H1 (cell line): ENCODE measurements around the gene CLIC3. TPM values are rescaled to one million over a fixed set of nuclear protein-coding genes. Genes with fewer than 3 reads are reported as not detected.
A peak's percentile ranks its signal among the peaks of the same experiment; 100 is the strongest.

Experiments used
- CTCF ChIA-PET: fragments of 300-600 bp; sonication (Branson Sonifier 250); formaldehyde crosslinking; loops from one replicate; lab custom pipeline; 2021; ENCODE audit not compliant: partially characterized antibody; lab: Charles Lee
- POLR2A ChIA-PET: fragments of 300-600 bp; sonication (Branson Sonifier 250); formaldehyde crosslinking; loops from one replicate; lab custom pipeline; 2021; ENCODE audit warnings: inconsistent platforms; ENCODE audit not compliant: partially characterized antibody; lab: Charles Lee
- DNase-seq, 2 experiments: peaks; one replicate each; pipeline versions ENCODE4 v3.0.0 to v3.0.0-alpha.2; 2010 to 2022; ENCODE audit warnings: low spot score in 2 of 2, low read depth in 1 of 2, mixed read lengths in 1 of 2
- FAIRE-seq: peaks from 2 replicates; lab custom pipeline; 2011; peaks lifted over from hg19 to GRCh38; lab: Jason Lieb, UNC
- H2AFZ ChIP-seq: 2 replicates; pipeline ENCODE4 v1.8.1; 2012; ENCODE audit warnings: low read length, inconsistent platforms
- H2AK5ac ChIP-seq: 2 replicates; pipeline ENCODE4 v1.6.1; 2013; ENCODE audit warnings: low read depth, low read length
- H2BK120ac ChIP-seq: replicated peaks from 2 replicates; pipeline ENCODE3; 2013; ENCODE audit warnings: low read depth, low read length, inconsistent platforms
- H2BK12ac ChIP-seq: 2 replicates; pipeline ENCODE4 v1.6.1; 2013; ENCODE audit warnings: low read depth, low read length
- H2BK15ac ChIP-seq: 2 replicates; pipeline ENCODE4 v1.6.1; 2013; ENCODE audit warnings: low read length
- H2BK20ac ChIP-seq: 2 replicates; pipeline ENCODE4 v1.6.1; 2013; ENCODE audit warnings: low read length
- H2BK5ac ChIP-seq: 2 replicates; pipeline ENCODE4 v1.6.1; 2013; ENCODE audit warnings: low read depth, low read length
- H3K14ac ChIP-seq: 2 replicates; pipeline ENCODE4 v1.6.1; 2013; ENCODE audit warnings: inconsistent platforms; ENCODE audit not compliant: insufficient read length
- H3K18ac ChIP-seq: 2 replicates; pipeline ENCODE4 v1.6.1; 2013; ENCODE audit warnings: low read length; ENCODE audit errors: extremely low read depth
- H3K23ac ChIP-seq: 2 replicates; pipeline ENCODE4 v1.6.1; 2013; ENCODE audit warnings: inconsistent platforms; ENCODE audit not compliant: insufficient read length
- H3K23me2 ChIP-seq: 2 replicates; pipeline ENCODE4 v1.6.1; 2013; ENCODE audit warnings: low read depth, low read length
- H3K27ac ChIP-seq: 2 replicates; pipeline ENCODE4 v1.6.1; 2011; ENCODE audit warnings: low read depth, low read length, inconsistent platforms
- H3K27me3 ChIP-seq, 4 experiments: replicated peaks in 1 of 4; 1 replicate in 1 of 4; 2 replicates in 3 of 4; pipeline versions ENCODE4 v1.6.1 to v1.8.1; 2011 to 2013; ENCODE audit warnings: low read length in 3 of 4, mild to moderate bottlenecking in 3 of 4, inconsistent platforms in 2 of 4, mixed read lengths in 2 of 4, moderate library complexity in 1 of 4; ENCODE audit not compliant: control insufficient read depth in 3 of 4, insufficient read depth in 3 of 4; ENCODE audit errors: extremely low read depth in 1 of 4
- H3K36me3 ChIP-seq, 4 experiments: 2 replicates each; pipeline versions ENCODE4 v1.6.1 to v1.8.1; 2011 to 2013; ENCODE audit warnings: mild to moderate bottlenecking in 4 of 4, low read length in 3 of 4, moderate library complexity in 2 of 4, control low read depth in 1 of 4, inconsistent platforms in 1 of 4; ENCODE audit not compliant: insufficient read depth in 4 of 4, control insufficient read depth in 2 of 4
- H3K4ac ChIP-seq: replicated peaks from 2 replicates; pipeline ENCODE3; 2013; ENCODE audit warnings: low read length, low read depth, mixed read lengths, inconsistent platforms; ENCODE audit not compliant: insufficient read length
- H3K4me1 ChIP-seq, 4 experiments: replicated peaks in 1 of 4; 1 replicate in 1 of 4; 2 replicates in 3 of 4; pipeline versions ENCODE4 v1.6.1 to v1.8.1; 2011 to 2013; ENCODE audit warnings: low read length in 3 of 4, inconsistent platforms in 2 of 4, mixed read lengths in 1 of 4; ENCODE audit not compliant: insufficient read depth in 4 of 4, control insufficient read depth in 3 of 4
- H3K4me2 ChIP-seq, 2 experiments: 2 replicates each; pipeline versions ENCODE4 v1.6.1 to v1.8.1; 2011 to 2013; ENCODE audit warnings: low read depth in 2 of 2, low read length in 2 of 2, control low read depth in 1 of 2, inconsistent platforms in 1 of 2, mild to moderate bottlenecking in 1 of 2; ENCODE audit not compliant: insufficient read depth in 1 of 2
- H3K4me3 ChIP-seq, 4 experiments: fragments of 200-600, 300-600 bp in 1 of 4; sonication (generic), shearing (Covaris generic), sonication (Bioruptor Twin) in 1 of 4; 2 replicates each; pipeline versions ENCODE4 v1.5.1 to v1.8.1; 2011 to 2016; ENCODE audit warnings: low read length in 4 of 4, low read depth in 3 of 4, control low read depth in 2 of 4, inconsistent platforms in 2 of 4, mild to moderate bottlenecking in 2 of 4, mixed read lengths in 1 of 4, moderate library complexity in 1 of 4; ENCODE audit not compliant: insufficient read depth in 2 of 4; ENCODE audit errors: extremely low read depth in 1 of 4
- H3K56ac ChIP-seq: replicated peaks from 2 replicates; pipeline ENCODE3; 2013; ENCODE audit warnings: low read depth, mild to moderate bottlenecking, mixed read lengths, low read length, inconsistent platforms; ENCODE audit not compliant: insufficient read length
- H3K79me1 ChIP-seq: 2 replicates; pipeline ENCODE4 v1.6.1; 2013; ENCODE audit warnings: low read depth, low read length, control low read depth
- H3K79me2 ChIP-seq, 2 experiments: 2 replicates each; pipeline versions ENCODE4 v1.6.1 to v1.8.1; 2012 to 2013; ENCODE audit warnings: low read length in 2 of 2, mild to moderate bottlenecking in 2 of 2, inconsistent platforms in 1 of 2; ENCODE audit not compliant: insufficient read depth in 2 of 2, control insufficient read depth in 1 of 2
- H3K9ac ChIP-seq, 4 experiments: replicated peaks in 1 of 4; 1 replicate in 1 of 4; 2 replicates in 3 of 4; pipeline versions ENCODE4 v1.6.1 to v1.8.1; 2011 to 2013; ENCODE audit warnings: low read depth in 3 of 4, low read length in 3 of 4, control low read depth in 2 of 4, mild to moderate bottlenecking in 2 of 4, moderate library complexity in 2 of 4, inconsistent platforms in 1 of 4; ENCODE audit errors: extremely low read depth in 1 of 4
- H3K9me3 ChIP-seq, 2 experiments: 2 replicates each; pipeline versions ENCODE4 v1.6.1 to v1.8.1; 2012 to 2013; ENCODE audit warnings: mild to moderate bottlenecking in 2 of 2, moderate library complexity in 2 of 2, control low read depth in 1 of 2, inconsistent platforms in 1 of 2, low read depth in 1 of 2, low read length in 1 of 2, mixed read lengths in 1 of 2; ENCODE audit not compliant: insufficient read depth in 2 of 2
- H4K20me1 ChIP-seq, 2 experiments: replicated peaks in 1 of 2; 2 replicates each; pipeline versions ENCODE3 to v1.8.1; 2011 to 2013; ENCODE audit warnings: inconsistent platforms in 2 of 2, low read length in 2 of 2, mild to moderate bottlenecking in 1 of 2; ENCODE audit not compliant: insufficient read depth in 2 of 2, control insufficient read depth in 1 of 2
- H4K5ac ChIP-seq: 2 replicates; pipeline ENCODE4 v1.6.1; 2013; ENCODE audit warnings: low read length, low read depth, mixed read lengths, inconsistent platforms; ENCODE audit not compliant: insufficient read length
- H4K8ac ChIP-seq: 2 replicates; pipeline ENCODE4 v1.8.0; 2013; ENCODE audit warnings: mild to moderate bottlenecking, moderate library complexity, low read length, inconsistent platforms; ENCODE audit not compliant: insufficient read depth; ENCODE audit errors: extremely low read depth
- H4K91ac ChIP-seq: replicated peaks from 2 replicates; pipeline ENCODE3; 2013; ENCODE audit warnings: low read length, mixed read lengths, inconsistent platforms; ENCODE audit not compliant: insufficient read length
- ASH2L ChIP-seq: fragments of 200-600, 300-600 bp; sonication (generic); IDR thresholded peaks from one replicate; pipeline ENCODE4 v1.7.1; 2017; ENCODE audit warnings: low read length
- ATF2 ChIP-seq: IDR thresholded peaks from 2 replicates; pipeline ENCODE4 v1.6.1; 2012; ENCODE audit warnings: low read length, inconsistent platforms
- CEBPB ChIP-seq: IDR thresholded peaks from 2 replicates; pipeline ENCODE4 v1.6.1; 2012; ENCODE audit warnings: low read depth, low read length
- EZH2 ChIP-seq: fragments of 200-600 bp; sonication (generic); IDR thresholded peaks from 2 replicates; pipeline ENCODE4 v1.7.1; 2012; ENCODE audit warnings: low read depth, mild to moderate bottlenecking, moderate library complexity, low read length, inconsistent platforms; ENCODE audit not compliant: severe bottlenecking
- GTF2F1 ChIP-seq: IDR thresholded peaks from 2 replicates; pipeline ENCODE4 v1.6.1; 2012; ENCODE audit warnings: low read depth, low read length, improper control_type of control experiment, borderline replicate concordance
- HDAC2 ChIP-seq, 2 experiments: fragments of 300-600 bp in 1 of 2; sonication (generic) in 1 of 2; IDR thresholded peaks; 2 replicates each; pipeline ENCODE4 v1.6.1; 2011 to 2012; ENCODE audit warnings: low read depth in 2 of 2, low read length in 2 of 2, mild to moderate bottlenecking in 2 of 2, moderate library complexity in 2 of 2, borderline replicate concordance in 1 of 2, inconsistent platforms in 1 of 2
- NRF1 ChIP-seq: IDR thresholded peaks from 2 replicates; pipeline ENCODE4 v1.6.1; 2011; ENCODE audit warnings: mild to moderate bottlenecking, low read depth, low read length, improper control_type of control experiment
- RNF2 ChIP-seq: fragments of 200-900, 300-1000 bp; sonication (generic); IDR thresholded peaks from 2 replicates; pipeline ENCODE4 v1.7.1; 2016; ENCODE audit warnings: borderline replicate concordance, low read depth, mild to moderate bottlenecking, antibody characterized with exemption, low read length; ENCODE audit not compliant: poor library complexity, severe bottlenecking; ENCODE audit errors: missing control alignments
- TAF7 ChIP-seq: optimal IDR thresholded peaks from 2 replicates; pipeline ENCODE3; 2011; ENCODE audit warnings: low read depth, mild to moderate bottlenecking, inconsistent platforms, low read length, moderate library complexity, borderline replicate concordance
- TEAD4 ChIP-seq: IDR thresholded peaks from 2 replicates; pipeline ENCODE4 v1.6.1; 2012; ENCODE audit warnings: low read depth, low read length, inconsistent platforms, mixed read lengths
- WGBS, 2 experiments: shearing (Covaris generic) in 1 of 2; methylation state at CpG; one replicate each; pipeline versions ENCODE4 v1.1.6 to v1.1.7; 2013 to 2015; ENCODE audit warnings: low lambda C conversion rate in 2 of 2, mixed read lengths in 2 of 2, inconsistent platforms in 1 of 2, low coverage in 1 of 2, missing lambda C conversion rate in 1 of 2; ENCODE audit not compliant: insufficient replicate concordance in 2 of 2, insufficient coverage in 1 of 2, insufficient read length in 1 of 2; ENCODE audit errors: extremely low coverage in 1 of 2, missing lambda C conversion rate in 1 of 2; 5-methylcytosine and 5-hydroxymethylcytosine counted together
- polyA plus RNA-seq, 7 experiments: library from polyadenylated mRNA; depleted of rRNA in 3 of 7; stranded (reverse) in 5 of 7; unstranded in 2 of 7; fragments of >200 nt in 5 of 7; fragments of 200-250 nt in 2 of 7; gene quantifications; 1 replicate in 5 of 7; 2 replicates in 1 of 7; 4 replicates in 1 of 7; pipeline versions ENCODE4 v1.2.1 to v1.2.3, GENCODE V29; 2011 to 2013; ENCODE audit warnings: missing spikeins in 2 of 7, mixed read lengths in 2 of 7
- total RNA-seq: library from RNA; stranded (reverse); fragmentation: NEBNext Ultra II Directional; extraction: Animal tissue kit (Norgen Biotek cat#: 25700); gene quantifications from 2 replicates; pipeline ENCODE4 v1.2.1, GENCODE V29; 2021

Gene CLIC3
- total and polyA plus RNA-seq, 2 of the 8 experiments (the other 6 are each of a cell fraction or from before 2014, with no cell fraction given): 0.12 TPM; not detected in 1

GRCh38 chr9:136964171-136964689 lies 32.1 kb downstream of the CLIC3 start:
- Histone ChIP-seq H3K18ac (no peak overlapping the region), H4K8ac (no peak overlapping the region), H3K4me1 (peaks cover 0 to 7% (median 5%) of the 10 kb centered on the region in 4 experiments; a peak in 4 of 7 replicates), H3K4me3 (no peak overlapping the region), H4K91ac (peak overlapping the region; percentile 65), H3K9ac (no peak overlapping the region), H3K4me2 (no peak overlapping the region), H3K79me2 (no peaks in the 10 kb centered on the region), H4K20me1 (no peaks in the 10 kb centered on the region), H3K23me2 (no peaks in the 10 kb centered on the region), H3K79me1 (no peaks in the 10 kb centered on the region; the same call in 1 of the 2 replicates), H2BK12ac (peak overlapping the region; percentile 50; the same call in 1 of the 2 replicates), H2BK15ac (peak overlapping the region; percentile 61; the same call in 1 of the 2 replicates), H2AK5ac (no peak overlapping the region), H3K9me3 (no peaks in the 10 kb centered on the region), H3K23ac (no peak overlapping the region), H3K27ac (no peak overlapping the region), H3K14ac (no peak overlapping the region), H2AFZ (no peak overlapping the region), H3K27me3 (no peaks in the 10 kb centered on the region), H3K56ac (no peak overlapping the region), H2BK5ac (no peak overlapping the region; the same call in 1 of the 2 replicates), H3K36me3 (no peaks in the 10 kb centered on the region), H3K4ac (no peak overlapping the region), H4K5ac (no peak overlapping the region), H2BK120ac (no peak overlapping the region), H2BK20ac (no peak overlapping the region)
- no peak for DNase-seq
- 87% methylated on average over 19 of the region's 22 CpGs; no CpG with 5 or more reads in 1 of the 2 experiments for WGBS, 2 experiments
- FAIRE-seq: no peak
- POLR2A ChIA-PET: interaction anchor here (1.9 to 2.4 kb wide), 2 partner anchors 10 to 13 kb away, joined by 5 to 10 read pairs; no protein-coding TSS in a partner anchor
- CTCF ChIA-PET: interaction anchor here (0.8 to 9.4 kb wide), 6 partner anchors 11 to 100 kb away, joined by 3 to 38 read pairs (median 4); no protein-coding TSS in a partner anchor
- TF ChIP-seq TEAD4 (no peak), TAF7 (no peak), RNF2 (no peak), GTF2F1 (no peak), HDAC2 (IDR thresholded peaks at IDR 0.05; ENCODE audit: borderline replicate concordance in 1 of 2, low read depth in 2 of 2, low read length in 2 of 2) (no peak), ASH2L (no peak), EZH2 (no peak), CEBPB (no peak), ATF2 (no peak), NRF1 (no peak)
